ENCODE measurements around the gene CYB561A3. TPM values are rescaled to one million over a fixed set of nuclear protein-coding genes. Genes with fewer than 3 reads are reported as not detected.

CYB561A3 gene
- total RNA-seq, 1 donor from 2014 or later: 34.1 TPM

DNA sequence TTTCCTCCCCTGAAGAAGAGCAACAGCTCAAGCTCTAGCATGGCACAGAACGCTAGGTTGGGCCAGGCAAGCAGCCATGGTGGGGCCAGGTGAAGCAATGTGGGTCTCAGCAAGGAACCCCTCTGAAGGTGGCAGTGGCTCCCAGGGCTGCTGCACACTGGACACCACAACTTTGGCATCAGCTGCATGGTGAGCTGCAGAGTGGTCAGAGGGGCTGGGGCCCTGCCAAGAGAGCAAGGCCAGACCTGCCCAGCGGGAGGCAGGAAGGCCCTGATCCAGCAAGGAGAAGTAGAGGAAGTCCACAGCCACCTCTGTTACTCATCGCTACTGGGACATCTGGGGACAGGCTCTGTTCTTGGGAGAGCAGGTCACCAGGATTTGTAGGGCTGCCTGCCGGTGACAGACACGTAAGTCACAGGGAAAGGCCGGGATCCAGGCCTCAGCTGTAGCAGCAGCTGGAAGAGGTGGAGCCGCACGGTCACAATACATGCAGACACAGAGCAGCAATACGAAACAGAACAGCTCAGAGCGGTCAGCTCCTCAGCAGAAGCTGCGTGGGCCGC is 12.4 kb downstream of the CYB561A3 start:
- intact Hi-C loops (cut with micrococcal nuclease): no loop called here
- DNase-seq (ENCODE audit: low spot score): no peak
- Mint-ChIP-seq H3K36me3 (ENCODE audit: low read depth) (peaks cover 34% of the 10 kb centered on the region), H3K27me3 (ENCODE audit: low read depth) (no peaks in the 10 kb centered on the region), H3K4me3 (ENCODE audit: low read depth) (no peak overlapping the region), H3K27ac (no peak overlapping the region), H3K4me1 (ENCODE audit: low read depth) (no peaks in the 10 kb centered on the region), H3K9me3 (no peaks in the 10 kb centered on the region)

DNA sequence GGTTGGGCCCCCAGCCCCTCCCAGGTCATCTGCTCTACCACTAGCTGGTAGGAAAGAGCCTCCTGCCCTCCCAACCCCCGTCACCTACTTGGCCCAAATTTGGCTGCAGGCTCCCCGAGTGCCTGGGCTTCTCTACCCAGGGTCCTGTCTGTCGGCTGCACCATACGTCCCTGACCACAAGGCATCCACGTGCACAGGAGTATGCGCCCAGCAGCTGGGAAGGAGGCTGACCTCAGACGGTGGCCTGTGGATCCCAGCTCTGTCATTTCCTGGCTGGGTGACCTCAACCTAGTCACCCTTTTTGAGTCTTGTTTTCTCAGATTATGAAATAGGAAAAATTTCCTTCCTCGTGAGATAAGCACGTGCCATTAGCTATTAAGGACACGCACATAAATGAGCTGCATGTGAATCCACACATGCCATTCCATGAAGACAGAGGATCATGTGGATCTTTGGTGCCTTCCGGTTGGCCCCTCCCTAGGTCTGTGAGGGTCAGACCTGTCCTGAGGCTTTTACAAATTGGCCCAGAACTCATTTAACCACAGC is 13.7 kb downstream of the CYB561A3 start:
- DNase-seq (ENCODE audit: low spot score): no peak
- no peaks in the 10 kb centered on the region for H3K27me3 Mint-ChIP-seq (ENCODE audit: low read depth)
- H3K4me1 Mint-ChIP-seq (ENCODE audit: low read depth): no peaks in the 10 kb centered on the region
- peaks cover 27% of the 10 kb centered on the region for H3K36me3 Mint-ChIP-seq (ENCODE audit: low read depth)
- no peak overlapping the region for H3K4me3 Mint-ChIP-seq (ENCODE audit: low read depth)
- no peaks in the 10 kb centered on the region for H3K9me3 Mint-ChIP-seq
- H3K27ac Mint-ChIP-seq: no peak overlapping the region
- intact Hi-C loops (cut with micrococcal nuclease): no loop called here

DNA sequence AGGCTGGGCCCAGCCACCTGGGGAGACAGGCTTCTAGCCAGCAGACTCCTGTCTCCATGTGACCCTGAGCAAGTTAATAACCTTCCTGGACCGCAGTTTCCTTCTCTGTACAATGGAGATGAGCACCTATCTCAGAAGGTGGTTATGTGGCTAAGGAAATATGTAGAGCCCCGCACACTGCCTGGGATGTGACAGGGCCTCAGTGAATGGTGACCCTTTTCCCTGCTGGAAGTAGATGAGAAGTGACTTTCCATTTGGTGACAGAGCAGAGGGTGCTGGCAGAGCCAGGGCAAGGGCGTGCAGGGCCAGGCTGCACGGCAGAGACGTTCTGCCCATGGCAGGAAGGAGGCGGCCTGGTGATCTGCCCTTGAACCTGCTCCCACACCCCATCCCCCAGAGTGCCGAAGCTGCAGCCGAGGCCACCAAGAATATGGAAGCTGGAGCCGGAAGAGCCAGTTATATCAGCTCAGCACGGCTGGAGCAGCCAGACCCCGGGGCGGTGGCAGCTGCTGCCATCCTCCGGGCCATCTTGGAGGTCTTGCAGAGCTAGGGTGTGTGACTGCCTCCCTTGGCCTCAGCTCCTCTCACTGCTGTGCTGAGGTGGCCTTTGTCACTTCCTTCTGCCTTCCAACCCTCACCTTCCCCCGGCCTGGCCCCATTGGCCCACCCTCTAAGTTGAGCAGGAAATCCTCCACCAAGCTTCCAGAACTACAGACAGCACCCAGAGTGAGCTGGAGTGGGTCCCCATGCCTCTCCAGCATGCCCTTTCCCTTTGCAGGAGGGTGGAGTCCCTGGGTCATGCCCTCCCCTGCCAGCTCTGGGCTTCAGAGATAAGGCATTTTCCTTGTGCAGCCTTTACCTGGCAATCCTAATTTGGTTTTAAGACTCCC is 15.5 kb downstream of the CYB561A3 start:
- Mint-ChIP-seq H3K27ac (no peak overlapping the region), H3K27me3 (ENCODE audit: low read depth) (no peaks in the 10 kb centered on the region), H3K4me1 (ENCODE audit: low read depth) (no peaks in the 10 kb centered on the region), H3K36me3 (ENCODE audit: low read depth) (peaks cover 21% of the 10 kb centered on the region), H3K4me3 (ENCODE audit: low read depth) (no peak overlapping the region), H3K9me3 (no peaks in the 10 kb centered on the region)
- no peak for DNase-seq (ENCODE audit: low spot score)
- intact Hi-C loops (cut with micrococcal nuclease): no loop called here

DNA sequence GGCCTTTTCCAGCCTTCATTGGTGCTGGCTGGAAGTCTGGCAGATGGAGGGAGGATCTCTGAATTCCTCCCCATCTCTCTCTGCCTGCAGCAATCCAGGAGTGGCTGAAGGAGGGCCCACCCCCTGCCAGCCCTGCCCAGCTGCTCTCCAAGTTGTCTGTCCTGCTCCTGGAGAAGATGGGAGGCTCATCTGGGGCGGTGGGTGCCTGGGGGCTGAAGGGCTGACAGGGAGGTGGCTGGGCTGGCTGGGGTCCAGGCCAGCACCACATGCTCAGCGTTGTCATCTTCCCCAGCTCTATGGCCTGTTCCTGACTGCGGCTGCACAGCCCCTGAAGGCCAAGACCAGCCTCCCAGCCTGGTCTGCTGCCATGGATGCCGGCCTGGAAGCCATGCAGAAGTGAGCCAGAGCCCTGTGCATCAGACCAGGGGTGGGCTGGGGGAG is 16.5 kb downstream of the CYB561A3 start:
- intact Hi-C loops (cut with micrococcal nuclease): no loop called here
- H3K27ac Mint-ChIP-seq: no peak overlapping the region
- no peaks in the 10 kb centered on the region for H3K27me3 Mint-ChIP-seq (ENCODE audit: low read depth)
- no peak overlapping the region for H3K4me3 Mint-ChIP-seq (ENCODE audit: low read depth)
- H3K4me1 Mint-ChIP-seq (ENCODE audit: low read depth): no peaks in the 10 kb centered on the region
- no peak for DNase-seq (ENCODE audit: low spot score)
- H3K9me3 Mint-ChIP-seq: no peaks in the 10 kb centered on the region
- peaks cover 21% of the 10 kb centered on the region for H3K36me3 Mint-ChIP-seq (ENCODE audit: low read depth)

DNA sequence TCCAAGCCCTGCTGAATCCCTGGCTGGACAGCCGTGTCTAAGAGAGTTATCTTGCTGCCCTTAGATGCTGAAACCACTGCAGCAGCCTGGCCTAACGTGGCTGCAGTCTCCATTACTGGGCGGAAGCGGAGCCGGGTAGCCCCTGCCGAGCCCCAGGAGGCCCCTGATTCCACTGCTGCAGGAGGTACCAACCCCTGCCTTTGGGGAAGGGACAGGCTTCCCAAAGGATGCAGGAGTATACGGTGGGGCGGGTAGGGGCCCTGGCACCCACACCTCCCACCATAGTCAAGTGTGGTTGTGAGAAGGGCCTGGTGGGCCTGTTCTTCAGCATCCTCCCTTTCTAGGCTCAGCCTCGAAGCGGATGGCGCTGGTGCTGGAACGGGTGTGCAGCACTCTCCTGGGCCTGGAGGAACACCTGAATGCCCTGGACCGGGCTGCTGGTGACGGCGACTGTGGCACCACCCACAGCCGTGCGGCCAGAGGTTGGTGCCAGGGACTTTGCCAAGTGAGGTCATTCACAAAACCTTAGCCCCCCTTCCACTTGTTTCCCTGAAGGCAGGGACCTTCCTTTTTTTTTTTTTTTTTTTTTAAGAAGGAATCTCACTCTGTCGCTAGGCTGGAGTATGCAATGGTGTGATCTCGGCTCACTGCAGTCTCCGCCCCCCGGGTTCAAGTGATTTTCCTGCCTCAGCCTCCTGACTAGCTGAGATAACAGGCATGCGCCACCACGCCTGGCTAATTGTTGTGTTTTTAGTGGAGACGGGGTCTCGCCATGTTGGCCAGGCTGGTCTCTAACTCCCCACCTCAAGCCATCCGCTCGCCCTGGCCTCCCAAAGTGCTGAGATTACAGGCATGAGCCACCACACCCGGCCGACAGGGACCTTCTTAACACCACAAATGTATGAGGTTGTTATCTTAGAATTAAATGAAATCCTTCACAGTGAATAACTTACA is 17.6 kb downstream of the CYB561A3 start:
- DNase-seq (ENCODE audit: low spot score): no peak
- Mint-ChIP-seq H3K36me3 (ENCODE audit: low read depth) (peaks cover 15% of the 10 kb centered on the region), H3K4me3 (ENCODE audit: low read depth) (no peak overlapping the region), H3K27ac (no peak overlapping the region), H3K4me1 (ENCODE audit: low read depth) (no peaks in the 10 kb centered on the region), H3K27me3 (ENCODE audit: low read depth) (no peaks in the 10 kb centered on the region), H3K9me3 (no peaks in the 10 kb centered on the region)
- intact Hi-C loops (cut with micrococcal nuclease): no loop called here

DNA sequence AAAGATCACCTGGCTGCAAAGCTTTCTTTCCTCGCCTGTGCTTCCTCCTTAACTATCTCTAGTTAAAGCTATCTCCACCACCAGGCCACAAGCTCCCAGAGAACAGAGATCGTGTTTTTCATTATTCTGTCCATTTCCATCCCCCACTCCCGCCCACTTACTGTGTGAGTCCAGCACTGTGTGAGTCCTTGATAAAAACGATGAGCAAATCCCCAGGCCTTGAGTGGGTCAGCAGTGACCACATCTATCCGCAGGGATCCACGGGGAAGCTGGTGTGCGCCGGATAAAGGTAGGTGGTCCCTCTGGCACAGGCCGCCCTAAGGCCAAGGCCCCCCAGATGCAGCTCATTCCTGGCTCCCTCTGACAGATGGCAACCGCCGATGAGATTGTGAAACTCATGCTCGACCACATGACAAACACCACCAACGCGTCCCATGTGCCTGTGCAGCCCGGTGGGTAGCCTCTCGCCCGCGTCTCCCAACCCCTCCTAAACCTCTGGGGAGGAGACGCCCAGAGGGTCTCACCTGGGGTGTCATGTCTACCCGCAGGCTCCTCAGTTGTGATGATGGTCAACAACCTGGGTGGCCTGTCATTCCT is 19.4 kb downstream of the CYB561A3 start:
- intact Hi-C loops (cut with micrococcal nuclease): no loop called here
- DNase-seq (ENCODE audit: low spot score): no peak
- no peaks in the 10 kb centered on the region for H3K4me1 Mint-ChIP-seq (ENCODE audit: low read depth)
- no peaks in the 10 kb centered on the region for H3K27me3 Mint-ChIP-seq (ENCODE audit: low read depth)
- H3K4me3 Mint-ChIP-seq (ENCODE audit: low read depth): no peak overlapping the region
- H3K27ac Mint-ChIP-seq: no peak overlapping the region
- no peaks in the 10 kb centered on the region for H3K9me3 Mint-ChIP-seq
- peaks cover 10% of the 10 kb centered on the region for H3K36me3 Mint-ChIP-seq (ENCODE audit: low read depth)

DNA sequence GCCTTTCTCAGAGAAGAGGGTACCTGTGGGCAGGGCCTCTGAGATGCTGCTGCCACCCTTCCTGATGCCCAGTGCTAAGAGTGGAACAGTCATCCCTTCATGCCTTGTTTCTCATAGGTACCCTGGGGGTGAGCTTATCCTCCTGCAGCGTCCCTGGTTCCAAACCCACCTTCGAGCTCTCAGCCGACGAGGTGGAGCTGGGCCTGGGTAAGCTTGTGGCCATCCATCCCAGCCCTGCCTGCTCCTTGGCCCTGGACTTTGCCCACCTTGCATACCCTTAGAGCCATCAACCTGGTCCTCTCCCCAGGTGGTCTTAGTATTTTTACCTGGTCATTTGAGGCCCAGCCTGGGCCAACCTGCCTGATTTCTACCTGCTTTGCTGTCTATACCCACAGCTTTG is 20.0 kb downstream of the CYB561A3 start:
- Mint-ChIP-seq H3K4me1 (ENCODE audit: low read depth) (peaks cover 4% of the 10 kb centered on the region), H3K27me3 (ENCODE audit: low read depth) (no peaks in the 10 kb centered on the region), H3K9me3 (no peaks in the 10 kb centered on the region), H3K27ac (no peak overlapping the region), H3K36me3 (ENCODE audit: low read depth) (peaks cover 10% of the 10 kb centered on the region), H3K4me3 (ENCODE audit: low read depth) (no peak overlapping the region)
- intact Hi-C loops (cut with micrococcal nuclease): no loop called here
- no peak for DNase-seq (ENCODE audit: low spot score)

DNA sequence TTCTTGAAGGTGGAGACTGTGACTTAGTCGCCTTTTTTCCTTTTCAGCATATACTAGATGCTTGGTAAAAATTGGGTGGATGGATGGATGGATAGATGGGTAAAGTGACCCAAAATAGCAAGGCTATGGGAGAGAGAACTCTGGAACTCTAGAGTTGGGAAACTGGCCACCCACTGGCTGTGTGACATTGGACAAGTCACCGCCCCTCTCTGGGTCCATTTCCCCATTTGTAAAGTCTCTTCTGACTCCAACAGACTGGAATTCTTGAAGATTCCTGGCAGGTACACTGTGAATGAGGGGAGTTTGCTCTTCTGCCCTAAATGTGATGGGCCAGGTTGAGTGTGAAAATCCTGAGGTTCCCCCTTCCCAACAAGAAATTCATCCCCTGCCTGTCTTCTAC is 20.7 kb downstream of the CYB561A3 start:
- H3K4me1 Mint-ChIP-seq (ENCODE audit: low read depth): peaks cover 6% of the 10 kb centered on the region
- no peaks in the 10 kb centered on the region for H3K9me3 Mint-ChIP-seq
- intact Hi-C loops (cut with micrococcal nuclease): no loop called here
- H3K36me3 Mint-ChIP-seq (ENCODE audit: low read depth): peaks cover 10% of the 10 kb centered on the region
- DNase-seq (ENCODE audit: low spot score): no peak
- no peaks in the 10 kb centered on the region for H3K27me3 Mint-ChIP-seq (ENCODE audit: low read depth)
- H3K4me3 Mint-ChIP-seq (ENCODE audit: low read depth): no peak overlapping the region
- H3K27ac Mint-ChIP-seq: no peak overlapping the region

DNA sequence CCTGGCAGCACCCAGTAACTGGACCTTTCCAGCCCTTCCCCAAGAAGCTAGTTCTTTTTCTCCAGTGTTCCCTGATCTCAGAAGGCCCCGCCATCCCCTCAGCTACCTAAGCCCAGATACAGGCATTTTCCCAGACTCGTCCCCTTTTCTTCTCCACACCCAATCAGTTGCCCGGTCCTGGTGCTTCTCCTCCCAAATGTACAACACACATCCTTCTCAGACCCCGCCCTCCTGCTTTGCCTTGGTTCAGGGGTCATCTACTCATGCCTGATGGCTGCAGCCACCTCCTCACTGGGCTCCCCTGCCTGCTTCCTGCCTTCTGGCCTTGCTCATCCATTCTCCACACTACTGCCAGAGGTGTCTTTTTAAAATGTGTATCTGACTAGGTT is 22.2 kb downstream of the CYB561A3 start:
- Mint-ChIP-seq H3K36me3 (ENCODE audit: low read depth) (peaks cover 7% of the 10 kb centered on the region), H3K4me1 (ENCODE audit: low read depth) (peaks cover 13% of the 10 kb centered on the region), H3K9me3 (no peaks in the 10 kb centered on the region), H3K27me3 (ENCODE audit: low read depth) (no peaks in the 10 kb centered on the region), H3K4me3 (ENCODE audit: low read depth) (no peak overlapping the region), H3K27ac (no peak overlapping the region)
- no peak for DNase-seq (ENCODE audit: low spot score)
- intact Hi-C loops (cut with micrococcal nuclease): loop anchor here (10.0 kb wide), 1 partner anchor 175 kb away; no protein-coding TSS in a partner anchor

DNA sequence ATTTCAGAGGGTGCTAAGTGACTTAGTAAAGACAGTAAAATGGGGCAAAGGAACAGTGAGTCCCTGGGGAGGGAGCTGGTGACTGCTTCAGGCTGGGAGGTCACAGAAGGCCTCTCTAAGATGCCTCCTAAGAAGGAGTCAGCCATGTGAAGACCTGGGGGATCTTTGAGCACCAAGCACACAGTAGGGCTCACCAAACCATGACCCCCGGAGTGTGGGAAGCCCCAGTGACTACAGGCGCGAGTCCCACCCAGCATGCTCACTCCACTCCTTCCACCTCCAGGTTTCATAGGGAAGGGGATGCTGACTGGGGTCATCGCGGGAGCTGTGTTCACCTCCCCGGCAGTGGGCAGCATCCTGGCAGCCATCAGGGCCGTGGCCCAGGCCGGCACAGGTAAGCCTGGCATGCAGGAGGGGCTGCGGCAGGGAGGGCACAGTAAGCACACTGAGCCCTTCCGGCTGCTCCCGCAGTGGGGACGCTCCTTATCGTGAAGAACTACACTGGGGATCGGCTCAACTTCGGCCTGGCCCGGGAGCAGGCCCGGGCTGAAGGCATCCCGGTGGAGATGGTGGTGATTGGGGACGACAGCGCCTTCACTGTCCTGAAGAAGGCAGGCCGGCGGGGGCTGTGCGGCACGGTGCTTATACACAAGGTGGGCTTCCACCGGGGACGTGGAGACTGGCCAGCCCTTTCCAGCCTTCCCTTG is 22.7 kb downstream of the CYB561A3 start:
- Mint-ChIP-seq H3K4me1 (ENCODE audit: low read depth) (peaks cover 19% of the 10 kb centered on the region), H3K36me3 (ENCODE audit: low read depth) (peaks cover 6% of the 10 kb centered on the region), H3K27ac (no peak overlapping the region), H3K4me3 (ENCODE audit: low read depth) (no peak overlapping the region), H3K27me3 (ENCODE audit: low read depth) (no peaks in the 10 kb centered on the region), H3K9me3 (no peaks in the 10 kb centered on the region)
- intact Hi-C loops (cut with micrococcal nuclease): loop anchor here (10.0 kb wide), 1 partner anchor 176 kb away; no protein-coding TSS in a partner anchor
- DNase-seq (ENCODE audit: low spot score): no peak

DNA sequence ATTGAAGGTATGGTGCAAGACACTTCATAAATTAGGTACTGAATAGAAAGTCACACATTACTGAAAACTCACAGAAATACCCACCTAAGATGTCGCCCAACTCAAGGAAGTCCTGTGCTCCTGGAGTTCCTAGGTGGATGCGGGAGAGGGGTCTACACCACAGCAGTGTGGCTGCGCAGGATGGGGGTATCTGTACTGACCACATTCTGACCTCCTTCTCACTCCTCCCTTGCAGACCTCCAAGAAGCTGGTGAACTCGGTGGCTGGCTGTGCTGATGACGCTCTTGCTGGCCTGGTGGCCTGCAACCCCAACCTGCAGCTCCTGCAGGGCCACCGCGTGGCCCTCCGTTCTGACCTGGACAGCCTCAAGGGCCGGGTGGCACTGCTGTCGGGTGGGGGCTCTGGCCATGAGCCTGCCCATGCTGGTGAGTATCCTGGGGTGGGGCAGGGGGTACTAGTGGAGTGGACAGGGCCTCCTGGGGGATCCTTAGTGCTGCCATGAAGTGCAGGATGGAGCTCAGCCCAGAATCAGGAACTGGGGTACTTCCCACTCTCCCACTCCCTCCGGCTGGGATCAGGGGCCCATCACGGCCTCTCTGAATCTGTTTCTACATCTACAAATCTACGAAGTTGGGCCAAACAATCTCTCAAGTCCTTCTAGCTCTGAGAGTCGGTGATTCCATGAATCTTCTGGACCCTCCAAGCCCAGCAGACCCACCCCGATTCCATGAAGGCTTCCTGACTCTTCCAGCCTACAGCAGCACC is 23.8 kb downstream of the CYB561A3 start:
- intact Hi-C loops (cut with micrococcal nuclease): loop anchor here (10.0 kb wide), 1 partner anchor 177 kb away; no protein-coding TSS in a partner anchor
- no peaks in the 10 kb centered on the region for H3K27me3 Mint-ChIP-seq (ENCODE audit: low read depth)

More for the DNA sequence above, 23.8 kb downstream of the CYB561A3 start:
- DNase-seq (ENCODE audit: low spot score): no peak
- no peak overlapping the region for H3K4me3 Mint-ChIP-seq (ENCODE audit: low read depth)
- no peaks in the 10 kb centered on the region for H3K9me3 Mint-ChIP-seq
- no peak overlapping the region for H3K27ac Mint-ChIP-seq
- H3K36me3 Mint-ChIP-seq (ENCODE audit: low read depth): peaks cover 6% of the 10 kb centered on the region
- H3K4me1 Mint-ChIP-seq (ENCODE audit: low read depth): peaks cover 24% of the 10 kb centered on the region
